HL-60/S4 treated with retinoic acid at 250 ng/mL for 4 days and 3 days (cell line): Measurements from ENCODE around the gene GALNT15.

Source experiments
- in situ Hi-C: fragments of 300-500 bp; cut with MboI; formaldehyde crosslinking; loops from 2 replicates; pipeline ENCODE4 v1.7.0; 2022; ENCODE audit warnings: low sequenced_read_pairs

Gene GALNT15

DNA sequence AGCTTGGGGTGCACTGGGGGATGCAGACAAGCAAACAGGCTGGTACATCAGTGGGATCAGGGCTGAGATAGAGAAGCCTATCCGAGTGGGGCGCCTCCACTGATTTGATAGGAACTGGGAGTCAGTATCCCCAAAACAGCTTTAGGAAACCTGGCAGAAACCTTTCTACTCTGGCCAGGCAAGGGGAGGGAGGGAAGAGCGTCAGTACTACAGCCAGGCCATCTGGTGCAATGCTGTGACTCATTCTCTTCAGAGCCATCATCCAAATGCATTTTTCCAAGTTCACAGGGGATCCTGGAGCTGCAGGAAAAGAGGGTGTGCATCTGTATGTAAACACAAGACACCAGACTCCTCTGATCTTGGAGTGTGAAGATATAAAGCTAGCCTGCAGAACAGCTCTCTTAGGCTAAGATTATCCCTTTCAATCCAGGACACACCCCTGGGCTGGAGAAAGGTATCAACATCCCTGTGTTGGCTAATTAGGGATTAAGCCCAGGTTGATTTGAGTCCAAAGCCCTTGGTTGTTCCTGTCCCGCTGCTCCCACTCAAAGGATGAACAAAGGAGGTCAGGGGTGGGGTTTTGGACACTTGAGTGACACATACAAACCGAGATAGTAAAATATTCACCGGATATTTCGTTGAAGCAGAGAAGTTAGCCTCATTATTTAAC is 9.3 kb downstream of the GALNT15 start:
- in situ Hi-C loops: loop anchor here (25.0 kb wide), 1 partner anchor 546 kb away; no protein-coding TSS in a partner anchor

DNA sequence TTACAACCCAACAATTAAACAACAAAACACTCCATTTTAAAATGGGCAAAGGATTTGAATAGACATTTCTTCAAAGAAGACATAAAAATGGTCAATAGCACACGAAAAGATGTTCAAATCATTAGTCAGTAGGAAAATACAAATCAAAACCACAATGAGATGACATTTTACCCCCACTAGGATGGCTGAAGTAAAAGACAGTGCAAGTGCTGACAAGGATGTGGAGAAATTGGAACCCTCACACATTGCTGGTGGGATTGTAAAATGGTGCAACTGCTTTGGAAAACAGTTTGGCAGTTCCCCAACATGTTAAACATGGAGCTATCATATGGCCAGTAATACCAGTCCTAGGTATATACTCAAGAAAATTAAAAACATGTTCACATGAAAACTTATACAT is 11.6 kb downstream of the GALNT15 start:
- in situ Hi-C loops: loop anchor here (25.0 kb wide), 1 partner anchor 549 kb away; no protein-coding TSS in a partner anchor

DNA sequence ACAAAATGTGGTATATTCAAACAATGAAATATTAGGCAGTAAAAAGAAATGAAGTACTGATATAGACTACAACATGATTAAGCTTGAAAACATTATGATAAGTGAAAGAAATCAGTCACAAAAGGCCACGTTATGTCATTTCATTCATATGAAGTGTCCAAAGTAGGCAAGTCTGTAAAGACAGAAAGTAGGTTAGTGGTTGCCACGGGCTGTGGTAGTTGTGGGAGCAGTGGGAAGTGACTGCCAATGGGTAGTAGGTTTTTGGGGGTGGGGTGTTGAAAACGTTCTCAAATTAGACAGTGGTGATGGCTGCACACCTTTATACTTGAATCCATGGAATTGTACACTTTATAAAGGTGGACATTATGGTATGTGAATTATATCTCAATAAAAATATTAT is 12.1 kb downstream of the GALNT15 start:
- in situ Hi-C loops: loop anchor here (25.0 kb wide), 1 partner anchor 549 kb away; no protein-coding TSS in a partner anchor

DNA sequence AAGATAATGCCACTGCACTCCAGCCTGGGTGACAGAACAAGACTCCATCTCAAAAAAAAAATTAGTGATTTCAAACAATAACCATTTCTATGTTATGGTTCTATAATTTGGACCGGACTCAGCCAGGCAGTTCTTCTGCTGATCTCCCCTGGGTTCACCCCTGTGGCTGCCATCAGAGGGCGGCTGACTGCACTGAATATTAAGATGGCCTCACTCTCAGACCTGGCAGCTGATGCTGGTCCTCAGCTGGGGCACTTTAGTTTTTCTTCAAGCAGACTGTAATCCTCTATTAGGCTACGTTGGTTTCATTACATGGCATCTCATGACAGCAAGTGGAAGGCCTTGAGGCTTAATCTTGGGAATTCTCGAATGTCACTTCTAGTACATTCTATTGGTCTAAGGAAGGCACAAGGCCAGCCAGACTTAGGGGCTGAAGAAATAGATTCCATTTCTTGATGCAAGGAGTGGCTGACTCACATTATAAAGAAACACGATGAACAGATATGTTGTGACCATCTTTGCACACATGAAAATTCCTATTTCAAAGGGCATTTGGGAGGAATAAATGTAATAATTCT is 12.8 kb downstream of the GALNT15 start:
- in situ Hi-C loops: loop anchor here (25.0 kb wide), 1 partner anchor 550 kb away; no protein-coding TSS in a partner anchor

DNA sequence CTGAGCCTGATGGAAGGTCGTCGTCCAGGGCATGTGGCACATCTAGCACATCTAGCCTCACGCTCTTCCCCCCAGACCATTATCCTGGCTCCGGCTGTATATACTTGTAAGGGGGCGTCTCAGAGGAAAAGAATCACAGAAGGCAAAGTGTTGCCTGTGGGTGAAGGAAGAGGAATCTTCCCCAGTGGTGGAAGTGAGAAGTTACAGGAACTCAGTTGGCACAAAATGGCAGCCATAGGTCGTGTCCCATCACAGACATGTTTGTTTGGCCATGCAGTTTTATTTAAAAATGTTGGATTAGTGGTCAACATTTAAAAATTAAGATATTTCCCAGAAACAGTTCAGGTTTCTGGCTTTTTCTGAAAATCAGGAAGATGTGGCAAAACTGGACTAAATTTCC is 13.6 kb downstream of the GALNT15 start:
- in situ Hi-C loops: loop anchor here (25.0 kb wide), 1 partner anchor 551 kb away; no protein-coding TSS in a partner anchor

DNA sequence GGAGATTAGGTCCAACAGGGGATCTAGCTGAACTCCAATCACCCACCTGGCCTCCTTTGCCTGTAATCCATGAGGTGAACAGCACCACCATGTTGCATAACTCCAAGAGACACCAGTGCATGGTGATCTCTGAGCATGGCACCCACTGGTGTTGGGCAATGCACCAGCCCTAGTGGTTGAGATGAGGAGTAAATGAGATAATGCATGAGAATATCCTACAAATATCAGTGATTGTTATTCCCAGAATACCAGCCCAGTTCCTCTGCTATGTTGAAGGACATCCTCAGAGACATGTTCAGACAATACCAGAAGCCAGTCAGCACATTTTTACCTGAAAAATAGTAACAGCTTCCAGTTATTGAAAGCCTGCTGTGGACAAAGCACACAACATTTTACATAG is 14.7 kb downstream of the GALNT15 start:
- in situ Hi-C loops: loop anchor here (25.0 kb wide), 1 partner anchor 552 kb away; no protein-coding TSS in a partner anchor

DNA sequence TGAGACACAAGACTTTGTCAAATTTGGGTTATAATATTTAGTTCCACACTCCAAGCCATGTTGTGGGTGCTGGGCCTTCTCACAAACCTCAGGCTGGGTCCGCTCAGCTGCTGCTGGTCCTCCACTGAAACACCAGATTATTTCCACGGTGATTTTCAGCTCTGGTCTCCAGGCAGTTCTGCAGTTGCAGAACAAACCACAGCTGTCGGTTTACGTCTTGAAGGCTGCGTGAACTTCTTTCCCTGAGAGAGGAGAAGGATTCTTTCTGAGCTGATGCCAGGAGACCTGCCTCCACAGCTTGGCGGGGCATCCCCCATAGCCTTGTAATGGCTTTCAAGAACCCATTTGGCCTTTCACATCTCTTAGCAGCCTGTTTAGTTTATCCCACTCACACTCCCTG is 16.2 kb downstream of the GALNT15 start:
- in situ Hi-C loops: loop anchor here (25.0 kb wide), 1 partner anchor 553 kb away; no protein-coding TSS in a partner anchor

DNA sequence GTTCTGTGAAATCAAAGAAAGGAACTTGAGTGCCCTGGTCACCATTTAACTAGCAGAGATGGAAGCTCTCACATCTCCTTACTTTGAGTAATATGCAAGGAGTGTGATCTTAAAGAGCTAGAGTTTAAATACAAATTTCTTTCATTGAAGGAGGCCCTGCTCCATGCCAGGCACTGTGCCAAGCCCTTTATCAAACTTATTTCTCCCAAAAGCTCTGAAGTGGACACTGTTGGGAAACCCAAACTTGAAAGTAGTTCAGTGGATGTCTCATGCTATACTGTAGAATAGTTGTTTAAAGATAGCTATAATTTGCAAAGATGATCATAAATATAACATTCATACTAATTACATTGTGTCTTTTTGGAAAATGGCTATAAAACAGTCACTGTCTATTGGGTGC is 17.1 kb downstream of the GALNT15 start:
- in situ Hi-C loops: loop anchor here (25.0 kb wide), 1 partner anchor 554 kb away; no protein-coding TSS in a partner anchor

DNA sequence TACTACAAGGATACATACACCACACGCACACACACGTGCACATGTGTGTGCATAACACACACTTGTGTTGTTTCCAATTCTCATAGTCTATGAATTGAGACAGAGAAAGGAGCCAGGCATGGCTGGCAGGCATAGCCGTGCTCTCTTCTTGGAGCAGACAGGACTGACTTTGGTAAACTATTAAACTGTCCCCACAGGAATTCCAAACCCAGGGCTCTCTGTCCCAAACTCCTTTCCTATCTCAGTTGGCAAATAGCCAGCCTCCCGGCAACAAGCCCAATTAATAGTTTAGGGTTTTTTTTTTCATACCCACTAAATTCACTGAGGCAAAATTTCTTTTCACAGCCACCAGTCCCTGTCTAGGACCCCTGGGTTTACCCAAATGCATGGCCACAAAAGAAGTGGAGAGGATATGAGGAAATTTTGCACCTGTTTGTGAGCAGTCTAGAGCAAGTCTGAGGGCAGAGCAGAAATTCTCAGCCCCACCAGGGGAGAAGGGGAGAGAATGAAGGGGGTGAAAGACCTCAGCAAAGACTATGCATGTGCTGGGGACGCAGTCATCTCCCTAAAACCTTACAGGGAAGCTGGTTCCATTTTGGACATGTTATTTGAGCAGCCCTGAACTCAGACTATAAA is 17.8 kb downstream of the GALNT15 start:
- in situ Hi-C loops: loop anchor here (25.0 kb wide), 1 partner anchor 555 kb away; no protein-coding TSS in a partner anchor

DNA sequence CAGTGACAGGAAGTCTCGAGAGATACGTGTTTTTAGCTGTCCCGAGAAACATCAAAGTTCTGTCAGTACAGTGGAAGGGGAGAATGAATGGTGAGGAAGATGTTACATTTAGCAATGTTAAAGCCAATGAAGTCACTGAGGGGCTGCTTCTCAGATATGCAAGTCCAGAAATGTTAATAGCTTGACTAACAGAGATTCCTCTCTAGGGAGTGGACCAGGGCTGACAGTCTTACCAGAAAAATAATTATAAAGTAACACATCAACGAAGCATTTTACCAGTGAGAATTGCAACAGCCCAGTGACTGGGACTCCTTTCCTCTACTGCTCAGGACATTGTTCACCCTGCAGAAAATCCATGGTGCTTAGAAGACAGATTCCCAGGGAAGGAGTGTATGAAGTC is 23.9 kb downstream of the GALNT15 start:
- in situ Hi-C loops: loop anchor here (25.0 kb wide), 1 partner anchor 561 kb away; no protein-coding TSS in a partner anchor

DNA sequence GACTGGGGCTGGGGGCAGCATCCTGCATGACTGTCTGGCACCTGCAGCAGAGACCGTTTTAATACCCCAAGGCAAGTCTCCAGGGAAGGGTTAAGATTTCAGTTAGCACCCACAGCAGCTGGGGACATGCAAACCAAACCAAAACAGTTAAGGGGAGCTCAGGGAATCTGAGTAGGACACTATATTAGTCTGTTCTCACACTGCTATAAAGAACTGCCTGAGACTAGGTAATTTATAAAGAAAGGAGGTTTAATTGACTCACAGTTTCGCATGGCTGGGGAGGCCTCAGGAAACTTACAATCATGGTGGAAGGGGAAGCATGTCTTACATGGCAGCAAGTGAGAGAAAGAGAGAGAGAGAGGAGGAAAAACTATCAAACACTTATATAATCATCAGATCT is 25.3 kb downstream of the GALNT15 start:
- in situ Hi-C loops: loop anchor here (25.0 kb wide), 1 partner anchor 562 kb away; no protein-coding TSS in a partner anchor

DNA sequence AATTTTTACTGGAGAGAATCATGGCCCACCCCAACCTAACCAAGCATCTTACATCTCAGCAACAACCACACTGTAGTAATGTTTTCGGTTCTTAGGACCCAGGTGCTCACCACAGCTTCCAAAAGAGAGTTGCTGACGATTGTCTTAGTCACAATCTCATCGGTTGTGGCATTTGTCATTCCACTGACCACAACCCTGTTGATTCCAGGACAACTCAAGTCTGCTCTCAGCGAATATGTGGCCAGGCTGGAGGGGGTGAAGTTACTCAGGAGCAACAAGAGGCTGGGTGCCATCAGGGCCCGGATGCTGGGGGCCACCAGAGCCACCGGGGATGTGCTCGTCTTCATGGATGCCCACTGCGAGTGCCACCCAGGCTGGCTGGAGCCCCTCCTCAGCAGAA is 25.9 kb downstream of the GALNT15 start:
- in situ Hi-C loops: no loop called here

DNA sequence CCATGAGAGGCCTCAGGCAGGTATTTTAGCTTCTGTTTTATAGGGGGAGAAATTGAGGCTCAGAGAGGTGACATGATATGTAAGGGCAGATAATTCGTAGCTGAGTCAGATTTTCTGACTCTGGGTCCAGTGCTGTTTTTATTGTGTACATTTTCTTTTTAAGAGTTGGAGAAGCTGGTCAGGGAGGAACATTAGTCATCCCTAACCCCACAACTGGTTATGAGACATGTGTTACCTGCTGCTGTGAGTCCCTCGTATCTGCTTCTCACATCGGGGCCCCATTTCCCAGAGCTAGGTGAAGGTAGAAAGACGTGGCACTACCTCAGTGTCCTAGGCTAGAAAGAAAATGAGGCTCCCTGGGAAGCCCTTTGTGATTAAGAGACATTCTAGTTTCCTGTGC is 28.6 kb downstream of the GALNT15 start:
- in situ Hi-C loops: no loop called here

DNA sequence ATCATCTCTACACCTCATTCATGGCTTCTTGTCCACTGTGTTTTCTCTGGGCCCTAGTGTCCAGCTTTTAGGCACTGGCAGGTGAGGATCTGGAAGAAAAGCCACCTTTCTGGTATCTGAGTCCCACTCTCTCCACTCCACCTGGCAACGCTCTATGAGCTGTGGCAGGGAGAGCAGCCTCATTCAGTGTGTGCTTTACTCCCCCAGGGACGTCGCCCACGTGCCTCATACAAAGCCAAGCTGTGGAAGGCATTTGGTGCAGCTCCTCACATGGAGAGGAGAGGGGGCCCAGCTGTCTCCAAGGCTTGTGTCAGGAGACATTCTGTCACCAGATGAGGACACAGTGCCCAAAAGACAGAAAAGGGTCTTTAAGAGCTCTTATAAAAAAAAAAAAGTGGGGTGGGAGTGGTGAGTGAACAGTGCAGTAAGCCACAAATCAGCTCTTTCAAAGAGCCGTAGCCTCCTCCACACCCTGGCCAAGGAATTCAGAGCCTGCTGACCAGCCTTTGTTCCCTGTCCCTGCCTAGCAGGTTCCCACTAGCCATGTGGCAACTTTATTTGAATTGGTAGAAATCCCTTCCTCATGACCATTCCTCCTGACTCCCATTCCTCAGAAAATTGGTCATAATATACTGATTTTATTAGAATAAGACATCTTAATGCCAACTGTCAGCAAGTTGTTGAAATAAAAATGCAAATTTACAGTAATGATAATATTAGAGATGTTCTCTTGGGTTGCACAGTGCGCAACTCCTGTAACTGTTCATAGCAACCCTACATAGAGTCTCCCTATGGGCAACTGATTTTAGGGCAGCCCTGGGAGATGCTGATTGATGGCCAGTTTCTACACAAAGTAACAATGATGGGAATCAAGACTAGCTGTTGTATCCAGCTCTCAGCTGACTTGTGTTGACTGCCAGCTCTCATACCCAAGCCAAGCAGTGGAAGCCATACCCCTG is 29.5 kb downstream of the GALNT15 start:
- in situ Hi-C loops: no loop called here

DNA sequence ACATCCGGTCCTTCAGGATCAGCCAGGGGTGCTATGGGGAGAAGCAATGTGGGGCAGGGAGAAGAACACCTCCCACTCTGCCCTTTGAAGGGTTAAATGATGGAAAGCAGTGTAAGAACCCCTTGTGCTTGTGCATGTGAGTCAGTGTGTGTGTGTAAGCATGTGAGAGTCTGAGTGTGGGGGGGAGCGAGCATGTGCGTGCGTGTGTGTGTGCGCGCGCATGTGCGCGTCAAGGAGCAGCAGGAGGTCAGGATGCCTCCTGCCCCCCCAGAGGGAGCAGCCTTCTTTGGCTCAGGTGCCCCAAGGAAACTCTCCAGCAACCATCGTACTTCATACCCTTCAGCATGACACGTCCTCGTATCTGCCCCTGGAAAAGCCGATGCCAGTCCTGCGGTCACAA is 30.3 kb downstream of the GALNT15 start:
- in situ Hi-C loops: no loop called here

DNA sequence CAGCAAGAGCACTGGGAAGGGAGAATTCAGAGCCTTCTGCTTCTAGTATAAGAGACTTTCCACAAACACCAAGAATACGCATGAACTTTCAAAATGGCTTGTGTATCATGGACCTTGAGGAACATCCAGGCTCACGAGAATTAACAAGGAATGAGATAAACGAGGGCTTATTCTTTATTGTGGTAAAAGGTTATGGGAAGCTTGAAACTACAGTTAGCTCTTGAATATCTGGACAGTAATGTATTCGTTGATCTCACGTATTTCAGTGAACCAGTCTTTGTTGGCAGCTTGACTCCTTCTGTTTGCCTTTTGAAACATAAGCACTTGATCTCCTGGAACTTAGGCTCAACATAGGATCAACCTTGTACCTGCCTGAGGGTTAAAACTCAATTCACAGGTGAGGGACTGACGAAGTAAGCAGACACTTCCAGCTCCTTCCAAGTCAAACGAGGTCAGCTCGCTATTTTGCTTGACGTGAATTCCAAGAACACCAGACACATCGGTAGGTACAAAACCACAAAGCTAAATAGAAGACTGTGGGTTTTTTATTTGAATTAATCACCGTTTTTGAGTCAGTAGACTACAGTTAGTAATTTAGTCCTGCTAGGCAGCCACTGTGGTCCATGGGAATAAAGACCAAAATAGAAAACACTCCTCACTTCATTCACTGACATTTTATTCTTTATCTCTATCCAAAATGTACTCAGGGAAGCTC is 30.8 kb downstream of the GALNT15 start:
- in situ Hi-C loops: no loop called here

DNA sequence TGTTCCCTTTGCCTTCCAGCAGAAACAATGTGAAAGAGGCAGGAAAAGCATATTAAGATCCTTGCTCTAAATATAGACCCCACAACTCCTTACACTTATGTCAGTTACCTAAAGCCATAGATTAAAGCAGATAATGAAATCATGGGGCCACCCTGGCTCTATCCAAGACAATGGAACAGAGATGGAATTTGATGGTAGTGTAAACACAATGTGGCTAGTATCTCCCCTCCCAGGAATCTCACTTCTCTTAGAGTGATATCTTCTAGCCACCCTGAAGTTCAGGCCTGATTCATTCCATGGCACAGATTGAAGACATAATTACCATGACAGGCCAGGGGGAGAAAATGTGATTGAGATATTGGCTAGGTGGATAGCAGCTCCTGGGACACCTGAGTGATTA is 32.6 kb downstream of the GALNT15 start:
- in situ Hi-C loops: no loop called here

DNA sequence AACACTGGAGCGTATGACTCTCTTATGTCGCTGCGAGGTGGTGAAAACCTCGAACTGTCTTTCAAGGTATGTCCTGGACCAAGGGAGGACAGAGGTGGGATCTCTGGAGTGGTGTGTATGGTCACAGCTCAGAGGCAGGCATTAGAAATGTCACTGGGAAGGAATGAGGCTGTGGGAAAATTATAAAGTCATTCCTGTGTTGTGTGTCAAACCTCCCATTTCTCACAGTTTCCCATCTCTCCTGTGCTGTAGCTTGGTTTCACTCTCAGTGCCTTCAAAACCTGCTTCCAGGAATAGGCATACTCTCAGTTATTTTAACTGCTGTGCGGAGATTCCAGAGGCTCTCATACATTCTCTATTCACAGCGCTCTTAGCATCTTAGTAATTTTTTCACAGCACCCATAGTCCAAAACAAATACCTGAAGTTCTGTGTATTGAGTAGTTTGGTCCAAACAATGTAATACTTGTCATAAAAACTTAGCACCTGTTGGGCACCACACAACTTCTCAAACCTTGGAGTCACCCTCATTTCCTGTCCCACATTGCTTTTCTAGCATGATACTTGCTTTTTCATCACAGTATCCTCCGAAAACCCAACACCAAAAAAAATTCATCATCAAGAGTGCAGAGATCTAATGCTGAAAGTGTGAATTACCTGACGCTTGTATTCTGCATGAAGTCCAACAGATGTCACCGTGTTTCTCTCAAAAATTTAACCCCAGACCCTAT is 36.9 kb downstream of the GALNT15 start:
- in situ Hi-C loops: no loop called here

DNA sequence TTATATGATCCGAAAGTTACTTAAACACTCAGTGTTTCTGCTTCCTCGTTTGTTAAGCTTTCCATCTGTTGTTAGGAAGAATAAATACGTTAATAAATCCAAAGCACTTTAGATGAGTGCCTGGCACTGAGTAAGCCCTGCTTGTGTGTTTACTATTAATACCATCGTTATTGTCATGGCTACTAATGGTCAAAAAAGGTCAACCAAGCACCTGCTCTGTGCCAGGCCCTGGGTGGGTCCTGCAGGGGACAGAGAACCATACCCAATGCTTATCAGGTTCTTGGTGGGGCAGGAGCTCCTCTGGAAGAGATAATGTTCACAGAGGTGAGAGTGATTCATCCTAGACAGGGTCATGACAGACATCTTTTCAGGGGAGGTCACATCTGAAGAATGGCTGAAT is 39.9 kb downstream of the GALNT15 start:
- in situ Hi-C loops: no loop called here
